ENCODE measurements around the gene TSHZ3.

DNA sequence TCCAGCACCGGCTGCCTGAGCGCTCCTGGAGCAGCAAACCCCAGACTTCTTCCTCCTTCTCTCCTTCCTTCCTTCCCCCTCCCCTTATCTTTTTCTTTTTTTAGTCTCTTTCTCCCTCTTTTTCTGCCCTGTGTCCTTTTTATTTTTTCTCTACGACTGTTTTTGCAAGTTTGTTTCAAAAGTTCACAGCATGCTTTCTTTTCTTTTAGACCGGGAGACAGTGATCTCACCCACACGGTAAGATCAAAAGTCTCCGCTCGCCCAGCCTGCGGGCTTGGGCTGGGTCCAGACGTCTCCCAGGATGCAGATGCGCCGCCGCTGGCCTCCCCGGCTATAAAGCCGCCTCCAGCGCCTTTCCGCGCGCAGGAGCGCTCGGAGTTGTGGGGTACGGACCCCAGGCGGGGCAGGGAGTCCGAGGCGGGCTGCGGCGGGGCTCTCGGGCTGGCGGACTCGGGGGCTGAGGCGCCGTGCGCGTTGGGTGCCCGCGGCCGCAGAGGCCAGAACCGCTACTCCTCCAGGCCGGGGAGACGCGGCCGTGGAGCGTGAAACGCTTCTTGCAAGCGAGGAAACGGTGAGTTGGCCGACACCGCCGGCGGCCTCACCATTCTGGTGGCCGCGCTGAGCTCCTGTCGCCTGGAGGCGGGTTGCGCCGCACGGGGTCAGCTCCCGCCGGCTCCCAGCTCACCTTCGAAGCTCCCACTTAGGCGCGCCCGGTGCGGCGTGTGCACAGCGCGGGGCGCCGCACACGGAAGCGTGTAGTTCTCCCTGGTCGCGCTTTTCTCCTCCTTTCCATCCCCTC, 2.0 kb upstream of the TSHZ3 start:
- TF ChIP-seq CTCF (IDR thresholded peaks at IDR 0.05): no peak
- no peak for TF ChIP-seq ZFX (IDR thresholded peaks at IDR 0.05; ENCODE audit: borderline replicate concordance)

Data from 22Rv1 (cell line).